Small intestine (tissue), 7 donors: ENCODE results near the gene STRADB. TPM values are rescaled to one million over a fixed set of nuclear protein-coding genes. Genes with fewer than 3 reads are reported as not detected.
"Not testable (repeated sequence)": the region's sequence is repeated elsewhere in the genome, so short reads cannot be mapped to it uniquely, and the experiment has no call there.

Source experiments
- DNase-seq, 2 donors: peaks; one replicate each; pipeline versions ENCODE4 v3.0.0 to v3.0.0-alpha.2; 2013
- FAIRE-seq: peaks from 2 replicates; lab custom pipeline; 2012; peaks lifted over from hg19 to GRCh38; lab: Jason Lieb, UNC
- H3K27ac ChIP-seq, 3 donors: one replicate each; pipeline ENCODE4 v1.5.1; 2013; ENCODE audit warnings: low read length in 2 of 3, mild to moderate bottlenecking in 2 of 3, control low read depth in 1 of 3, inconsistent platforms in 1 of 3, low read depth in 1 of 3, moderate library complexity in 1 of 3
- H3K27me3 ChIP-seq, 3 donors: one replicate each; pipeline ENCODE4 v1.6.1; 2013; ENCODE audit warnings: low read length in 3 of 3, inconsistent platforms in 1 of 3; ENCODE audit not compliant: control insufficient read depth in 3 of 3, insufficient read depth in 3 of 3
- H3K36me3 ChIP-seq, 3 donors: one replicate each; pipeline ENCODE4 v1.6.1; 2013; ENCODE audit warnings: low read length in 3 of 3, inconsistent platforms in 1 of 3, low read depth in 1 of 3, mild to moderate bottlenecking in 1 of 3, moderate library complexity in 1 of 3; ENCODE audit not compliant: control insufficient read depth in 3 of 3, insufficient read depth in 2 of 3
- H3K4me1 ChIP-seq, 3 donors: one replicate each; pipeline ENCODE4 v1.6.1; 2013; ENCODE audit warnings: low read length in 2 of 3, inconsistent platforms in 1 of 3, low read depth in 1 of 3, mild to moderate bottlenecking in 1 of 3, moderate library complexity in 1 of 3; ENCODE audit not compliant: control insufficient read depth in 3 of 3, insufficient read depth in 2 of 3
- H3K4me3 ChIP-seq, 3 donors: one replicate each; pipeline ENCODE4 v1.5.1; 2013; ENCODE audit warnings: low read length in 3 of 3, control low read depth in 1 of 3, inconsistent platforms in 1 of 3, low read depth in 1 of 3, mild to moderate bottlenecking in 1 of 3, moderate library complexity in 1 of 3
- H3K9me3 ChIP-seq, 2 donors: one replicate each; pipeline ENCODE4 v1.6.1; 2013; ENCODE audit warnings: low read depth in 1 of 2, low read length in 1 of 2; ENCODE audit not compliant: control insufficient read depth in 2 of 2, insufficient read depth in 1 of 2
- WGBS, 3 donors: extraction: QIAGEN DNeasy Blood & Tissue Kit; methylation state at CpG; one replicate each; pipeline ENCODE4 v1.1.7; 2013; 5-methylcytosine and 5-hydroxymethylcytosine counted together
- polyA plus RNA-seq, 4 donors: library from polyadenylated mRNA; stranded (reverse) in 3 of 4; unstranded in 1 of 4; fragments of 200-250 nt in 3 of 4; fragments of 120-200 nt in 1 of 4; gene quantifications; one replicate each; pipeline versions ENCODE4 v1.2.1 to v1.2.3, GENCODE V29; 2013
- donor health status: healthy with polysubstance abuse.
- donor health status: control.
- donor health status: control.
- donor health status: Bipolar disorder and iron deficiency.
- donor health status: healthy.

STRADB gene
- polyA plus RNA-seq, 4 donors = 30.3 to 160 (median 97.6) TPM

DNA sequence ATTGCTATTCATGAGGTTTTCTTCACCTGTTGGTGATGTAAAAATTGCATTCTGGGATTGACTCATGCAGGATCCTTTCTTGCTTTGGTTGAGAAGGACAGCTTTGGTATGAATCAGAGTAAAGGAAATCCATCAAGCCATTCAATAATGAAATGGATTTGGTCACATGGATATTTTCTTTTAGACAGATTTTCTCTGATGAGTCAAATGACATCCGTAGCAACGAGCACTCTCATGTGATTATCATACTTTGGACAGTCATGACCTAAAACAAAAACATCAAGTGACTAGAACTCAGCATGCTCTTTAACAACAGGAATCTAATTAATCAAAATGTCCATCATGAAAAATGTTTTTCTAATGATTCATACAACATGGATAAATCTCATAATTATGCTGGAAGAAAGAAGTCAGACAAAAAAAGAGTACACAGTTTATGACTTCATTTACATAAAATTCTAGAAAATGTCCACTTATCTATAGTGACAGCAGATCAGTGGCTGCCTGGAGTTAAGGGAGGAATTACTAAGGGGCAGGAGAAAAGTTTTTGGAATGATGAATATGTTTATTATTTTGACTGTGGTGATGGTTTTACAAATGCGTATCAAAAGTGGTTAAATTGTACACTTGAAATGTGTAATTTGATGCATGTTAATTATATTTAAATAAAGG is 31.0 kb upstream of the STRADB start:
- Histone ChIP-seq H3K9me3 (no peaks in the 10 kb centered on the region), H3K4me3 (no peak overlapping the region), H3K27me3 (no peaks in the 10 kb centered on the region), H3K4me1 (peaks cover 0 to 2% (median 0%) of the 10 kb centered on the region in 3 donors), H3K36me3 (peaks cover 0 to 2% (median 0%) of the 10 kb centered on the region in 3 donors), H3K27ac (no peak overlapping the region)
- FAIRE-seq = no peak
- WGBS, 3 donors = 54 to 82% (median 74%) methylated on average over 3 of the region's 3 CpGs
- no peak for DNase-seq

DNA sequence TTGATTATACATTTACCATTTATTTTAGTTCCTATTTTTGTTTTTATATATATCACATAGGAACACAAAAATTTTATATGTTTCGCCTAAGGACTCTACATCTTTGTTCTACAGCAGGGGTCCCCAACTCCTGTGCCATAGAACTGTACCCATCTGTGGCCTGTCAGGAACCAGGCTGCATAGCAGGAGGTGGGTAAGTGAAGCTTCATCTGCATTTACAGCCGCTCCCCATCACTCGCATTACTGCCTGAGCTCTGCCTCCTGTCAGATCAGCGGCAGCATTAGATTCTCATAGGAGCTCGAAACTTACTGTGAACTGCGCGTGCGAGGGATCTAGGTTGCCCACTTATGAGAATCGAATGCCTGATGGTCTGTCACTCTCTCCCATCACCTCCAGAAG is 25.6 kb upstream of the STRADB start:
- Histone ChIP-seq H3K9me3 (peaks cover 0 to 8% of the 10 kb centered on the region in 2 donors), H3K27ac (no peak overlapping the region), H3K36me3 (peaks cover 0 to 9% (median 0%) of the 10 kb centered on the region in 3 donors), H3K4me1 (peaks cover 0 to 2% (median 0%) of the 10 kb centered on the region in 3 donors), H3K4me3 (no peak overlapping the region), H3K27me3 (no peaks in the 10 kb centered on the region)
- DNase-seq = no peak
- no peak for FAIRE-seq
- 92 to 97% (median 93%) methylated on average over 9 of the region's 9 CpGs for WGBS, 3 donors

DNA sequence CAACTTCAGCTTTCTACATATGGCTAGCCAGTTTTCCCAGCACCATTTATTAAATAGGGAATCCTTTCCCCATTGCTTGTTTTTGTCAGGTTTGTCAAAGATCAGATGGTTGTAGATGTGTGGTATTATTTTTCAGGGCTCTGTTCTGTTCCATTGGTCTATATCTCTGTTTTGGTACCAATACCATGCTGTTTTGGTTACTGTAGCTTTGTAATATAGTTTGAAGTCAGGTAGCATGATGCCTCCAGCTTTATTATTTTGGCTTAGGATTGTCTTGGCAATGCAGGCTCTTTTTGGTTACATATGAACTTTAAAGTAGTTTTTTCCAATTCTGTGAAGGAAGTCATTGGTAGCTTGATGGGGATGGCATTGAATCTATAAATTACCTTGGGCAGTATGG is 23.2 kb upstream of the STRADB start:
- DNase-seq, H3K4me3 ChIP-seq, H3K9me3 ChIP-seq, H3K27ac ChIP-seq, H3K36me3 ChIP-seq, H3K4me1 ChIP-seq, FAIRE-seq, H3K27me3 ChIP-seq: not testable (repeated sequence)

DNA sequence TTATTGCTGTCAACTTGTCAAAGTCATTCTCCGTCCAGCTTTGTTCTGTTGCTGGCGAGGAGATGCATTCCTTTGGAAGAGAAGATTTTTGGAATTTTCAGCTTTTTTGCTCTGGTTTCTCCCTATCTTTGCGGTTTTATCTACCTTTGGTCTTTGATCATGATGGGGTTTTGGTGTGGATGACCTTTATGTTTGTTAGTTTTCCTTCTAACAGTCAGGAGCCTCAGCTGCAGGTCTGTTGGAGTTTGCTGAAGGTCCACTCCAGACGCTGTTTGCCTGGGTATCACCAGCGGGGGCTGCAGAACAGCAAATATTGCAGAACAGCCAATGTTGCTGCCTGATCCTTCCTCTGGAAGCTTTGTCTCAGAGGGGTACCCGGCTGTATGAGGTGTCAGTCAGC is 21.7 kb upstream of the STRADB start:
- DNase-seq, FAIRE-seq, H3K9me3 ChIP-seq, H3K36me3 ChIP-seq, H3K27ac ChIP-seq, H3K4me3 ChIP-seq, H3K27me3 ChIP-seq: not testable (repeated sequence)
- 88 to 95% (median 90%) methylated on average over 6 of the region's 6 CpGs for WGBS, 3 donors
- peaks cover 0 to 11% (median 9%) of the 10 kb centered on the region in 3 donors for H3K4me1 ChIP-seq

DNA sequence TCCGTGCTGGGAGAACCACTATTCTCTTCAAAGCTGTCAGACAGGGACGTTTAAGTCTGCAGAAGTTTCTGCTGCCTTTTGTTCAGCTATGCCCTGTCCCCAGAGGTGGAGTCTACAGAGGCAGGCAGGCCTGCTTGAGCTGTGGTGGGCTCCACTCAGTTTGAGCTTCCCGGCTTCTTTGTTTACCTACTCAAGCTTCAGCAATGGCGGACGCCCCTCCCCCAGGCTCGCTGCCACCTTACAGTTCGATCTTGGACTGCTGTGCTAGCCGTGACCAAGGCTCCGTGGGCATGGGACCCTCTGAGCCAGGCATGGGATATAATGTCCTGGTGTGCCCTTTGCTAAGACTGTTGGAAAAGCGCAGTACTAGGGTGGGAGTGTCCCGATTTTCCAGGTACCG is 21.2 kb upstream of the STRADB start:
- not testable (repeated sequence) for FAIRE-seq, H3K27me3 ChIP-seq, H3K36me3 ChIP-seq, H3K9me3 ChIP-seq, H3K27ac ChIP-seq, DNase-seq, H3K4me3 ChIP-seq
- WGBS, 3 donors = 96 to 98% (median 97%) methylated on average over 12 of the region's 12 CpGs
- H3K4me1 ChIP-seq = peaks cover 0 to 11% (median 9%) of the 10 kb centered on the region in 3 donors

DNA sequence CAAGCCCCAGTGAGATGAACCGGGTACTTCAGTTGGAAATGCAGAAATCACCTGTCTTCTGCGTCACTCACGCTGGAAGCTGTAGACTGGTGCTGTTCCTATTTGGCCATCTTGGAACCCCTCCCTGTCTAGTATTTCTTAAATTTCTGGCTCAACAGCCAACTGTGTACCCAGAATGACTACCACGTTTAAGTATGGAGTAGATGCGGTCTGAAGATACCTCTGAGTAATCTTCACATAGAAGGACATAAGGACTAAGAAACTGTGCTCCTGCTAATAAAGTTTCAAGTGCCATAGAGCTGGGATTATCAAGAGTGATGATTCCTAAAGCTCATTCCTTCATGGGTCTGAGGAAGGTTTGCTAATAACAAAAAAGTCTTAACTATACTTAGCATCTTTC is 20.7 kb upstream of the STRADB start:
- Histone ChIP-seq H3K4me1 (peaks cover 0 to 11% (median 9%) of the 10 kb centered on the region in 3 donors), H3K27me3 (no peaks in the 10 kb centered on the region), H3K27ac (no peak overlapping the region), H3K9me3 (peaks cover 0 to 8% of the 10 kb centered on the region in 2 donors), H3K4me3 (no peak overlapping the region), H3K36me3 (peaks cover 0 to 9% (median 0%) of the 10 kb centered on the region in 3 donors)
- FAIRE-seq = no peak
- WGBS, 3 donors = 77 to 99% (median 78%) methylated on average over 4 to 5 of the region's 5 CpGs
- no peak for DNase-seq

DNA sequence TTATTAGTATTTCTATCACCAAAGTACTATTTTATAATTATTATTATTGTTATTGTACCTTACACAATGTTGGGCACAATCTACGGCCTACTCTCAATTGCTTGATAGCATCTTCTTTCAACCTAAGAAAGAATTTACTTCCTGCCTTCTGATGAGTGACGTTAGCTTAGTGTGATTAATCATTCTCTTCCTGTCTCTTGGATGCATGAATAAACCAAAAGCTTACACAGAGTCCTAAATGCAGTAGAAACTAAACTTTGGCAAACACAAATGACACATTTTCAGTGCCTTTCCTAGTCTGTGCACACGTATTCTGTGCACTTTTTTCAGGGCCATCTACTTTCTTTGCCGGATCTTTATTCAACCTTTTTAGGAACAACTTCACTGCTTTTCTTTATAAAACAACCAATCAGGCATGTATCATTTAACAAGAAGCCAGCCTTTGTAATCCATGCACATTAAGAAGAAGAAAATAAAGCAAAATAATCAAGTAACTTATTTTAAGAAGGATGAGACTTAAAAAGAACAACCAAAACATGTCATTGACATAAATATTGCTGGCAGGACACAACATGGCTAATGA is 19.4 kb upstream of the STRADB start:
- peaks cover 0 to 8% of the 10 kb centered on the region in 2 donors for H3K9me3 ChIP-seq
- H3K27me3 ChIP-seq = no peaks in the 10 kb centered on the region
- peak in 1 of 2 donors; percentile 7 for DNase-seq
- 35 to 60% (median 56%) methylated on average over 4 of the region's 4 CpGs for WGBS, 3 donors
- FAIRE-seq = no peak
- peaks cover 0 to 6% (median 0%) of the 10 kb centered on the region in 3 donors for H3K36me3 ChIP-seq
- H3K27ac ChIP-seq = no peak overlapping the region
- no peak overlapping the region for H3K4me3 ChIP-seq
- H3K4me1 ChIP-seq = peaks cover 0 to 11% (median 9%) of the 10 kb centered on the region in 3 donors

DNA sequence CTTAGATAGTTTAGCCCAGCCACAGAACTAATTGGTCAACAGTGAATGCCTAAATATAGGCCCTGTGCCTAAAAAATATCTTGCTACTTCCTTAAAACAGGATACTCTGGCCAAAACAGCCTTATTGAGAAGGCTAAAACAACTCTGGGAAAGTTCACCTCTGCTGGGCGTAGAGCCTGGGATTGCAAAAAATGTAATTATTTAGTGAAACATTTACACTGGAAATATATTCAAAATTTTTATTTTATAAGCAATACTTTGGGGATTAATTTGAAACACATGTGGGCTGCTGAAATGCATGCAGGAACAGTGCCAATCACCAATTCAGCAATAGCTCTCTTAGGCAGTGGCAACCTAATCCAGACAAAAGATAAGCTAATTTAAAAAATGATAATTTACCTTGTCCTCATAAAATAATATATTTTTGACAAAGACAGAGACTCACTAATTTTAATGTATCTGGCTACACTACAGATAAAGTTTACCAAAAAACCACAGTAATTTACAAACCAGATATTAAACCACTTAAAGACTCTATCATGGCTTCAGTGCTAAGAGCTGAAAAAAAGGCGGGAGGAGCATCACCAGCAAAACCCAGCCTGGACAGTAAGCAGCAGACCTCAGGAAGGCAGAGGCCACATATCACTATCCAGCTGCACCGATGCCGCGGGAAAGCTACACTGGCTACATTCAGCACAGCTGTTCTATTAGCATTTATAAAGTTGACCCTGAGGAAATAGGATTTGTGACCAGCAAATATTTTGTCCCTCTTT is 18.7 kb upstream of the STRADB start:
- H3K4me1 ChIP-seq = peaks cover 0 to 11% (median 9%) of the 10 kb centered on the region in 3 donors
- H3K9me3 ChIP-seq = peaks cover 0 to 8% of the 10 kb centered on the region in 2 donors
- peak overlapping the region in 2 of 3 donors; percentile 14 to 29 for H3K27ac ChIP-seq
- no peak overlapping the region for H3K4me3 ChIP-seq
- DNase-seq = peak in 1 of 2 donors; percentile 25
- 60 to 82% (median 80%) methylated on average over 5 of the region's 5 CpGs for WGBS, 3 donors
- peaks cover 0 to 6% (median 0%) of the 10 kb centered on the region in 3 donors for H3K36me3 ChIP-seq
- no peaks in the 10 kb centered on the region for H3K27me3 ChIP-seq
- no peak for FAIRE-seq
